Loucy (cell line): ENCODE results near the gene CUL3.
A peak's percentile ranks its signal among the peaks of the same experiment; 100 is the strongest.

Experiments used
- H2AFZ ChIP-seq: fragments of 200-600 bp; sonication (generic); 2 replicates; pipeline ENCODE4 v1.6.0; 2016; ENCODE audit warnings: antibody characterized with exemption, mild to moderate bottlenecking, low read length, moderate library complexity
- H3F3A ChIP-seq: fragments of 200-600 bp; 2 replicates; pipeline ENCODE4 v1.6.0; 2016; ENCODE audit warnings: antibody characterized with exemption, low read depth, mild to moderate bottlenecking
- H3K27me3 ChIP-seq: fragments of 200-600 bp; sonication (generic); 2 replicates; pipeline ENCODE4 v1.6.1; 2014; ENCODE audit warnings: low read length, mild to moderate bottlenecking; ENCODE audit not compliant: insufficient read depth, poor library complexity, severe bottlenecking
- H3K36me3 ChIP-seq: fragments of 200-600 bp; sonication (generic); 2 replicates; pipeline ENCODE4 v1.6.1; 2016; ENCODE audit warnings: low read length; ENCODE audit not compliant: insufficient read depth
- H3K4me1 ChIP-seq: fragments of 200-600 bp; sonication (generic); 2 replicates; pipeline ENCODE4 v1.5.1; 2014; ENCODE audit warnings: low read length, mild to moderate bottlenecking; ENCODE audit not compliant: insufficient read depth, poor library complexity, severe bottlenecking
- H3K4me2 ChIP-seq: fragments of 200-600 bp; sonication (generic); 2 replicates; pipeline ENCODE4 v1.6.0; 2014; ENCODE audit warnings: antibody characterized with exemption, low read length, low read depth, mild to moderate bottlenecking; ENCODE audit not compliant: poor library complexity, severe bottlenecking
- H3K4me3 ChIP-seq: fragments of 200-600 bp; sonication (generic); 2 replicates; pipeline ENCODE4 v1.5.1; 2014; ENCODE audit warnings: low read length, mild to moderate bottlenecking, mixed read lengths; ENCODE audit not compliant: poor library complexity, severe bottlenecking
- H3K79me2 ChIP-seq: fragments of 200-600 bp; sonication (generic); 2 replicates; pipeline ENCODE4 v1.6.1; 2014; ENCODE audit warnings: low read length; ENCODE audit not compliant: insufficient read depth
- H3K9ac ChIP-seq: fragments of 200-600 bp; sonication (generic); 2 replicates; pipeline ENCODE4 v1.6.0; 2014; ENCODE audit warnings: mild to moderate bottlenecking, low read depth, low read length, moderate library complexity; ENCODE audit not compliant: poor library complexity, severe bottlenecking
- H3K9me2 ChIP-seq: fragments of 200-600 bp; sonication (generic); replicated peaks from 2 replicates; pipeline ENCODE4 v1.6.1; 2016; ENCODE audit warnings: low read depth, low read length, mixed read lengths
- H3K9me3 ChIP-seq: fragments of 200-600 bp; sonication (generic); 2 replicates; pipeline ENCODE4 v1.6.1; 2014; ENCODE audit warnings: mild to moderate bottlenecking, antibody characterized with exemption, low read length, low read depth; ENCODE audit not compliant: insufficient read depth
- H4K20me1 ChIP-seq: fragments of 200-600 bp; sonication (generic); 2 replicates; pipeline ENCODE4 v1.6.0; 2014; ENCODE audit warnings: antibody characterized with exemption, low read length, mild to moderate bottlenecking; ENCODE audit not compliant: insufficient read depth, poor library complexity, severe bottlenecking
- EZH2phosphoT487 ChIP-seq: fragments of 200-600 bp; IDR thresholded peaks from 2 replicates; pipeline ENCODE4 v1.6.1; 2018; ENCODE audit warnings: antibody characterized with exemption, mild to moderate bottlenecking, moderate library complexity, borderline replicate concordance
- TF ChIP-seq, protein P1 (sequence below): fragments of 200-600 bp; sonication (generic); conservative IDR thresholded peaks from 2 replicates; pipeline ENCODE4 v1.5.1; 2014; ENCODE audit warnings: mild to moderate bottlenecking, antibody characterized with exemption, low read length

The CUL3 gene

DNA sequence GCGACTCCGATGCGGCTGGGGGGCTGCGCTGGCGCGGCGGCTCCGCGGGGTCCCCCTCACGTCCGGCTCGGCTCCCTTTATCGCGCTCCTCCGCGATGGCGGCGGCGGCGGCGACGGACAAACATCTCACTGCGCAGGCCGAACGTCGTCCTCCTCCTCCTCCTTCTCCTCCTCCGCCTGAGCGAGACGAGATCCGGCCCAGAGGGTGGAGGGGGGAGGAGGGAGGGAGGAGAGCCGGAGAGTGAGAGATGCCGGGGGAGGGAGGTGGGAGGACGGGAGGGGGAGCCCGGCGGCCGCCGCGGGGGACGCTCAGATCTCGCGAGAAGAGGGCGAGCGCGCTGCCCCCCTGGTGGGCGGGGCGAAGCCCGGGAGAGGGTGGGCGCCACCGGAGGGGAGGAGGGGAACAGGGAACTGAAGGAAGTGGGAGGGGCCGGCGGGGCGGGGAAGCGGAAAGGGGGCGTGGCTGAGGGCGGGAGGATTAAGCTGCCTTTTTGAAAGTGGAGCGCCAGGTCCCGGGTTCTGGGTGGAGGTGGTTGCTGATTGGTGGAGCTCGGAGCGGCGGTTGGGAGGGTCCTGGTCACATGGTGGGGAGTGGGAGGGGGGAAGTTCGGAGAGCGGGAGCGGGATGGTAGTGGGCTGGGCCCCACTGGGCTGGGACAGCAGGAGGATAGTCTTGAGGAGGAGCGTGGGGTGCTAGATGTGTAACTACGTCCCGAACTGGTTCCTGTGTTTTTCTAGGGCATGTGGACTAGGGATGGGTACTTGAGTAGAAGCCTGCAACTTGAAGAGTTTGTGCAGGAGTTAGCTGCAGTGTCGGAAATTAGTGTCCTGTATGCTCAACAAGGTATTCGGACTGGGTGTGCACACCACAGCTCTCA is at the start of gene CUL3:
Gene CUL3, minus strand, starts transcription at position 153 of the 878 bp plus-strand sequence. CDS start 354 bp downstream, outside the sequence.
- Histone ChIP-seq H3K79me2 (peaks cover 41% of the 10 kb centered on the region), H2AFZ (peak within 1 kb of the TSS; percentile 75), H3K9me3 (no peaks in the 10 kb centered on the region), H3K36me3 (no peaks in the 10 kb centered on the region), H3K27me3 (no peaks in the 10 kb centered on the region), H3F3A (no peaks in the 10 kb centered on the region; the same call in 1 of the 2 replicates), H3K4me1 (peaks cover 59% of the 10 kb centered on the region), H4K20me1 (peaks cover 39% of the 10 kb centered on the region), H3K4me3 (peak within 1 kb of the TSS; percentile 100), H3K9me2 (no peaks in the 10 kb centered on the region), H3K9ac (peak within 1 kb of the TSS; percentile 94), H3K4me2 (peak within 1 kb of the TSS; percentile 97)
- TF ChIP-seq, protein P1, sequence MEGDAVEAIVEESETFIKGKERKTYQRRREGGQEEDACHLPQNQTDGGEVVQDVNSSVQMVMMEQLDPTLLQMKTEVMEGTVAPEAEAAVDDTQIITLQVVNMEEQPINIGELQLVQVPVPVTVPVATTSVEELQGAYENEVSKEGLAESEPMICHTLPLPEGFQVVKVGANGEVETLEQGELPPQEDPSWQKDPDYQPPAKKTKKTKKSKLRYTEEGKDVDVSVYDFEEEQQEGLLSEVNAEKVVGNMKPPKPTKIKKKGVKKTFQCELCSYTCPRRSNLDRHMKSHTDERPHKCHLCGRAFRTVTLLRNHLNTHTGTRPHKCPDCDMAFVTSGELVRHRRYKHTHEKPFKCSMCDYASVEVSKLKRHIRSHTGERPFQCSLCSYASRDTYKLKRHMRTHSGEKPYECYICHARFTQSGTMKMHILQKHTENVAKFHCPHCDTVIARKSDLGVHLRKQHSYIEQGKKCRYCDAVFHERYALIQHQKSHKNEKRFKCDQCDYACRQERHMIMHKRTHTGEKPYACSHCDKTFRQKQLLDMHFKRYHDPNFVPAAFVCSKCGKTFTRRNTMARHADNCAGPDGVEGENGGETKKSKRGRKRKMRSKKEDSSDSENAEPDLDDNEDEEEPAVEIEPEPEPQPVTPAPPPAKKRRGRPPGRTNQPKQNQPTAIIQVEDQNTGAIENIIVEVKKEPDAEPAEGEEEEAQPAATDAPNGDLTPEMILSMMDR: no peak
- no peak for TF ChIP-seq EZH2phosphoT487

DNA sequence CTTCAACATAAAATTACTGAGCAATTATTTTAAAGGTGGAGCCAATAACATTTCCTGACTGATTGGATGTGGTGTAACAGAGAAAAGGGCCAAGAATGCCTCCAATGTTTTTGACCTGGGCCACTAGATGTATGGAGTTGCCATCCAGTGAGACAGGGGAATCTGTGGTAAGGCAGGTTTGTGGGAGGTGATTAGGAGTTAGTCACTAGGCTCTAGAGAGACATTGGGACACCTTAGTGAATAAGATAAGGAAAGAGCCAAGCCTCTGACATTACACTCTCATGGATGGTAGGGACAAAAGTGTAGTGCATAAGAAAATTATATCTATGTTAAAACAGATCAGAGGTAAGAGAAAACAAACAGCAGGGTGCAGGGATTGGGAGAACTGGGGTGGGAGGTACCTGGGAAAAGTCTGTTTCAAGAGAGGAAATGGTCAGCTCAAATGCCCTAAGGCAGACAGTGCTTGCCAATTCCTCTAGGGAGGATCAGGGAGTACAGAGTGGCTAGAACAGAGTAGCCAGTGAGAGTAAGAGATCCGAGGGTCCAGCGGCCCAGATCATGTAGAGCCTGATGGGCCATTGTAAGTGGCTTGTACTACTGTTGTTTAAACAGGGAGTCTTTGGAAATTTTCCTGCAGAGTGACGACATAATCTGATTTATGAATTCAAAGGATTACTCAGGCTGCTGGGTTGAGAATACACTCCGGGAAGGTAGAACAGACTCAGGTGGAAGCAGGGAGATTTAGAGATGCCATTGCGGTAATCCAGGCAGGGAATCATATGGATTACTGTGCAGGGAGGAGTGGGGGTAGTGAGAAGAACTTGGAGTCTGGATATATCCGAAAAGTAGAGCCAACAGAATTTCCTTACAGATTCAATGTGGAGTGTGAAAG is 45.7 kb upstream of the CUL3 start:
- Histone ChIP-seq H3K9me2 (no peaks in the 10 kb centered on the region), H3K4me3 (no peak overlapping the region), H2AFZ (no peak overlapping the region), H3F3A (no peaks in the 10 kb centered on the region), H3K4me2 (no peak overlapping the region), H3K4me1 (no peaks in the 10 kb centered on the region), H4K20me1 (no peaks in the 10 kb centered on the region), H3K9me3 (no peaks in the 10 kb centered on the region), H3K9ac (no peak overlapping the region), H3K79me2 (no peaks in the 10 kb centered on the region), H3K36me3 (no peaks in the 10 kb centered on the region), H3K27me3 (no peaks in the 10 kb centered on the region)
- TF ChIP-seq EZH2phosphoT487: no peak
- TF ChIP-seq, protein P1: no peak

DNA sequence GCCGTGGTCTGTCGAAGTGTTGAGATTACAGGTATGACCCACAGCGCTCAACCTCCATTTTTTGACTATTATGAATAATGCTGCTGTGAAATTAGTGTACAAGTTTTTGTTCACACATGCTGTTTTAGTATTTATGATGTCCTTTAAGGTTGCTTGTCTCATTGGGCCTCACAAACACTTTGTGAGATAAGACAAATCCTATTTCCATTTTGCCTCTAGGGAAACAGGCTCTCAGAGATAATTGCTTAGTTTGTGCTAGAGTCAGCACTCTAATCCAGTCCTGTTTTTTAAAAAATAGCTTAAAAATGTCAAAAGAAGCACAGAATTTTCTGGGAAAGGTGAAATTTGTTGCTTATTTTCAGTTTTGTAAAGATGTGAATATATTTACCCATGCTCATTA is 43.3 kb upstream of the CUL3 start:
- H3K4me3 ChIP-seq: no peak overlapping the region
- no peak overlapping the region for H2AFZ ChIP-seq
- no peaks in the 10 kb centered on the region for H3K27me3 ChIP-seq
- no peaks in the 10 kb centered on the region for H4K20me1 ChIP-seq
- no peak overlapping the region for H3K4me2 ChIP-seq
- no peaks in the 10 kb centered on the region for H3K4me1 ChIP-seq
- TF ChIP-seq, protein P1: no peak
- TF ChIP-seq EZH2phosphoT487: no peak
- no peaks in the 10 kb centered on the region for H3K9me3 ChIP-seq
- H3K9ac ChIP-seq: no peak overlapping the region
- no peaks in the 10 kb centered on the region for H3K79me2 ChIP-seq
- H3K36me3 ChIP-seq: no peaks in the 10 kb centered on the region
- H3F3A ChIP-seq: no peaks in the 10 kb centered on the region
- no peaks in the 10 kb centered on the region for H3K9me2 ChIP-seq
